ENCODE data around the gene TRMT61A.

DNA sequence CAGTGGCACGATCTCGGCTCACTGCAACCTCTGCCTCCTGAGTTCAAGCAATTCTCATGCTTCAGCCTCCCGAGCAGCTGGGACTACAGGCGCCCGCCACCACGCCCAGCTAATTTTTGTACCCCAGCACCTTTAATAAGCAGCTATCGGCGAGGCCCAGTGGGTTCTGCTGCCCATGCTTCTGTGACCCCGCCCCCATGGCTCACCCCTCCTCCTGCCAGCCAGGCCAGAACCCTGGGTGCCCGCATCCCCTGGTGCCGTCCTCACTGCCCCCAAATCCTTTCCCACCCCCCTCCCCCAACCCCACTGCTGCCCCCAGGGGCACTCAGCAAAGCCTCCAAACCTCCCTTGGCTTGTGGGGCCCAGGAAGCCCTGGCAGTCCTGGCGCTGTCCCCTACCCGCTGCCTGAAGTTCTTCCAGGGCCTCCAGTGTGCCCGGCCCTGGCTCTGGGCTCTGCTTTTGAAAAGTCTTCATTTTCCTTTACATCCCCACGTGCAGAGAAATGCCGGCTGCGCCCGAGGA is 19.0 kb downstream of the TRMT61A start:
- no peak for TF ChIP-seq POLR2AphosphoS5 (IDR thresholded peaks at IDR 0.05)
- TF ChIP-seq, protein P1, sequence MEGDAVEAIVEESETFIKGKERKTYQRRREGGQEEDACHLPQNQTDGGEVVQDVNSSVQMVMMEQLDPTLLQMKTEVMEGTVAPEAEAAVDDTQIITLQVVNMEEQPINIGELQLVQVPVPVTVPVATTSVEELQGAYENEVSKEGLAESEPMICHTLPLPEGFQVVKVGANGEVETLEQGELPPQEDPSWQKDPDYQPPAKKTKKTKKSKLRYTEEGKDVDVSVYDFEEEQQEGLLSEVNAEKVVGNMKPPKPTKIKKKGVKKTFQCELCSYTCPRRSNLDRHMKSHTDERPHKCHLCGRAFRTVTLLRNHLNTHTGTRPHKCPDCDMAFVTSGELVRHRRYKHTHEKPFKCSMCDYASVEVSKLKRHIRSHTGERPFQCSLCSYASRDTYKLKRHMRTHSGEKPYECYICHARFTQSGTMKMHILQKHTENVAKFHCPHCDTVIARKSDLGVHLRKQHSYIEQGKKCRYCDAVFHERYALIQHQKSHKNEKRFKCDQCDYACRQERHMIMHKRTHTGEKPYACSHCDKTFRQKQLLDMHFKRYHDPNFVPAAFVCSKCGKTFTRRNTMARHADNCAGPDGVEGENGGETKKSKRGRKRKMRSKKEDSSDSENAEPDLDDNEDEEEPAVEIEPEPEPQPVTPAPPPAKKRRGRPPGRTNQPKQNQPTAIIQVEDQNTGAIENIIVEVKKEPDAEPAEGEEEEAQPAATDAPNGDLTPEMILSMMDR (IDR thresholded peaks at IDR 0.05): no peak

Measured in stomach (tissue), 4 donors.